Measurements from ENCODE around the gene DOCK3. TPM values are rescaled to one million over a fixed set of nuclear protein-coding genes. Genes with fewer than 3 reads are reported as not detected.
"Not testable (repeated sequence)": the region's sequence is repeated elsewhere in the genome, so short reads cannot be mapped to it uniquely, and the experiment has no call there.

DOCK3 gene
- total RNA-seq, 1 donor from 2014 or later = 1.3 TPM

- DNase-seq (ENCODE audit: low spot score) = no peak
Observed at GRCh38 chr3:51102396-51102795, 427.7 kb downstream of the DOCK3 start.

GRCh38 chr3:51106242-51106876, 431.6 kb downstream of the DOCK3 start:
- DNase-seq (ENCODE audit: low spot score) = no peak

GRCh38 chr3:51110586-51110985, 435.9 kb downstream of the DOCK3 start:
- DNase-seq (ENCODE audit: low spot score) = no peak

- DNase-seq (ENCODE audit: low spot score) = no peak
Observed at GRCh38 chr3:51122944-51123343, 448.2 kb downstream of the DOCK3 start.

GRCh38 chr3:51123531-51123930, 448.8 kb downstream of the DOCK3 start:
- DNase-seq (ENCODE audit: low spot score) = no peak

GRCh38 chr3:51131607-51132006, 456.9 kb downstream of the DOCK3 start:
- DNase-seq (ENCODE audit: low spot score) = not testable (repeated sequence)

GRCh38 chr3:51137715-51138114, 463.0 kb downstream of the DOCK3 start:
- DNase-seq (ENCODE audit: low spot score) = no peak

GRCh38 chr3:51139616-51140015, 464.9 kb downstream of the DOCK3 start:
- DNase-seq (ENCODE audit: low spot score) = no peak

GRCh38 chr3:51141573-51141972, 466.8 kb downstream of the DOCK3 start:
- no peak for DNase-seq (ENCODE audit: low spot score)

GRCh38 chr3:51145811-51146585, 471.3 kb downstream of the DOCK3 start:
- no peak for DNase-seq (ENCODE audit: low spot score)

- DNase-seq (ENCODE audit: low spot score) = no peak
Observed at GRCh38 chr3:51146781-51147180, 472.1 kb downstream of the DOCK3 start.

- no peak for DNase-seq (ENCODE audit: low spot score)
Observed at GRCh38 chr3:51156147-51156546, 481.4 kb downstream of the DOCK3 start.

- DNase-seq (ENCODE audit: low spot score) = no peak
Observed at GRCh38 chr3:51163051-51163450, 488.3 kb downstream of the DOCK3 start.

- DNase-seq (ENCODE audit: low spot score) = no peak
Observed at GRCh38 chr3:51173518-51174271, 499.0 kb downstream of the DOCK3 start.

GRCh38 chr3:51176923-51177322, 502.2 kb downstream of the DOCK3 start:
- no peak for DNase-seq (ENCODE audit: low spot score)

GRCh38 chr3:51186446-51186845, 511.7 kb downstream of the DOCK3 start:
- DNase-seq (ENCODE audit: low spot score) = not testable (repeated sequence)

GRCh38 chr3:51190199-51190598, 515.5 kb downstream of the DOCK3 start:
- no peak for DNase-seq (ENCODE audit: low spot score)

- DNase-seq (ENCODE audit: low spot score) = no peak
Observed at GRCh38 chr3:51190827-51191226, 516.1 kb downstream of the DOCK3 start.

- no peak for DNase-seq (ENCODE audit: low spot score)
Observed at GRCh38 chr3:51191768-51192167, 517.0 kb downstream of the DOCK3 start.

GRCh38 chr3:51198477-51198876, 523.8 kb downstream of the DOCK3 start:
- DNase-seq (ENCODE audit: low spot score) = no peak

GRCh38 chr3:51199296-51199695, 524.6 kb downstream of the DOCK3 start:
- not testable (repeated sequence) for DNase-seq (ENCODE audit: low spot score)

- DNase-seq (ENCODE audit: low spot score) = no peak
Observed at GRCh38 chr3:51216291-51216690, 541.6 kb downstream of the DOCK3 start.

- no peak for DNase-seq (ENCODE audit: low spot score)
Observed at GRCh38 chr3:51221959-51222358, 547.2 kb downstream of the DOCK3 start.

Data from mucosa of gallbladder (tissue), 1 donor.